GM19328 (cell line): Measurements from ENCODE around the gene CDC37.
A peak's percentile ranks its signal among the peaks of the same experiment; 100 is the strongest.
"Not testable (repeated sequence)": the region's sequence is repeated elsewhere in the genome, so short reads cannot be mapped to it uniquely, and the experiment has no call there.

ENCODE experiments used
- ATAC-seq: cut with Tn5 transposase; IDR thresholded peaks from one replicate; pipeline ENCODE4 v1.9.1; 2021; ENCODE audit warnings: mild to moderate bottlenecking, moderate library complexity; ENCODE audit not compliant: unreplicated experiment

CDC37 gene

GRCh38 chr19:10398819-10399218 is 4.5 kb downstream of the CDC37 start:
- ATAC-seq: no peak

DNA sequence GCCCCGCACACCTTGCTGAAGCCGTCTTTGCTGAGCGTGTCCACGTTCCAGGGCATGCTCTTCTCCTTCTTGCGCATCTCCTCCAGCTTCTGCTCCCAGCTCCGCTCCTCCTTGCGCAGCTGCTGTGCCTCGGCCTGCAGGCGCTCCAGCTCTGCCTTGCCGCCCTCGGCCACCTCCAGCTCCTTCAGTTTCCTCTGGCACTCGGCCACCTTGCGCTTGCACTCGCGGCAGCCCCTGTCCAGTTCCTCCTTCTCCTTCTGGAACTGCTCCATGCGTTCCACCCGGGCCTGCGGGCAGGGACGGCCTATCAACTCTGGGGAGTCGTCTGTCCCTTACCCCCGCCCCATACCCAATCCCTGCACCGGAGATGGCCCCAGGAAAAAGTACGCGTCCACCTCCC is 7.4 kb downstream of the CDC37 start:
- no peak for ATAC-seq

DNA sequence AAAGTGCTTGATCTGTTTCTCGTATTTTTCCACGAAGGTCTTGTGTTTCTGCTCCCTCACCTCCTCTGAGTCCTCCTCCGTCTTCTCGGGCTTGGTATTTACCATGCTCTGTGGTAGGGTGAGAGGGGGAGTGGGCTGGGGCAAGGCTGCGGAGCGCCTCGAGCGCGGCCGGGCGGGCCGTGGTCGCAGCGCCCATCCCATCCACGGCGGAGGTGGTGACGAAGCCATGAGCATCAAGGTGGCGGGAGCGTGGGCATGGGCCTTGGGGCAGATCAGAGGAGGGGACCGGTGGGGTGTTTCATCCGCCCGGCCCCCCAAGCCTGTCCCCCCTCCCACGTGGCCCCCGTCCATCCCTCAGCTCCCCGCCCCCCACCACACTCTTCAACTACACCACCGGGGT is 7.9 kb downstream of the CDC37 start:
- ATAC-seq: no peak

DNA sequence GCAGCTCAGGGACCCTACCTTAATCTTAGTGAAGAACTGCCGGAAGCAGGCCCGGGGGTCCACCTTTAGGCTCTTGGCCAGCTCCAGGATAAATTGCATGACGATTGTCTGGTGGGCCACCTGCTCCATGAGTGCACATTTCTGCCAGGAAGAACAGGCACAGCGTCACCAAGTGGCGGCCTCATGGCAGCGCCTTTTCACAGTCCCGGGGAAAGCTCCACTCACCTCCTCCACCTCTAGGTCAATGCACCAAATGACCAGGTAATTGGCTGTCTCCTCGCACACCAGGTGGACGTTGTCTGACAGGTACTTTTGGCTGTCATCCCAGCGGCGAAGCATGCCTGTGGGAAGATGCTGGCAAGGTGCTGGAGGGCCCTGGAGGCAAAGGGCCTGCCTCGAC is 8.3 kb downstream of the CDC37 start:
- ATAC-seq: no peak

GRCh38 chr19:10393137-10393536 is 10.2 kb downstream of the CDC37 start:
- no peak for ATAC-seq

DNA sequence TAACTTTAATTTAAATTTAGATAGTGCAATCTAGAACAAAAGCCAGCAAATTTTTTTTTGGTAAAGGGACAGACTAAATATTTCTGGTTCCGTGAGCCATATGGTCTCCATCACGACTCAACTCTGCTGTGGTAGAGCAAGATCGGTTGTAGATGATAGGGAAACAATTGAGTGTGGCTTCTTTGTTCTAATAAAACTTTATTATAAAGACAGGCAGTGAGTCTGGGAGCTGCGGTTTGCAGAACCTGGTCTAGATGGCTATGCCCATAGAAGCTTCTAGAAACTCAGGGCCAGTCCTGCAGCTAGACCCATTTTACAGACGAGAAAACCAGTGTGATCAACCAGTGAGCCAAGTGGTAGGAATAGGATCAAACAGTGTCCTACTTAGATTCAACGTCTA is 11.2 kb downstream of the CDC37 start:
- no peak for ATAC-seq

DNA sequence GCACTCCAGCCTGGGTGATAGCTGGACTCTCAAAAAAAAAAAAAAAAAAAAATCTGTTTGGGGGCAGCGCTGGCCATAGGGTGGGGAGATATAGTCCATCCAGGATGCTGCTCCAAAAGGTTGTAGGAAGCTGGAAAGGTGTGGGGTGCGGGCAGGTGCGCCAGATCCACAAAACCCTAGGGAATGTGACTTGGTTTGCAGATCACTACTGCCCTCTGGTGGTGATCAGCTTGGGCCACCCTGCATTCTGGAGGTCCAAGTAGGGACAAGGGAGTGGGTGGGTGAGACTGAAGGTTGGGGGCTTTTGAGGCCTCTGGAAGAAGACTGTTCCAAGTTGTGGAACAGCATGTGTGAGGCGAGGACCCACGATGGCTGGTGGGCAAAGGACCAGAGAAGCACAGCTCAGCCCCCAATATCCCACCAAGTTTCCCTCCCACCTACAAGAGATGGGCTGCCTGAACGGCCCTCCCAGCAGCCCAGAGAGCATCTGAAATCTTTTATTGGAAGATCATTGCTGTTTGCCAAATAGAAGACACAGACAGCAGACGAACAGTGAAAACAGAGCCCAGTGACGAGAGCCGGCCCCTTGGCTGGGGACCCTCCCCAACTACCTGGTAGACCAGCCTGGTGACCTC is 12.6 kb downstream of the CDC37 start:
- ATAC-seq: no peak

DNA sequence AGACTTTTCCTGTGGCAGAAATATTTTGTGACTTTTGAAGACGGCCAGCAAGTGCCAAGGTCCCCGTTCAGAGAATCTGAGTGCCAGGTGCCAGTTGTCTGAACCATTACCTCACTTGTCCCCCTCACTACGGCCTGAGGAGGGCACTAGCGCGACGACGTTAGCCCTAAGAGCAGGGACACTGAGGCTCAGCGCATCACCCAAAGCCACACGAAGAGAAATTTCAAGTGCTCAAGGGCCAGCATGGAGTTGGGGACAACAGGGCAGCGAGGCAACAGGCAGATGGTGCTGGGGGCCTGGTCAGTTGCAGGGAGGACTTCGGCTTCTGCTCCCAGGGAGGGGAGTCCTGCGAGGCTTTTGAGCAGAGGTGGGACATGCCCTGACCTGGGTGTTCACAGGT is 13.5 kb downstream of the CDC37 start:
- ATAC-seq: no peak

- ATAC-seq: no peak
Observed at GRCh38 chr19:10388957-10389356, 14.4 kb downstream of the CDC37 start.

DNA sequence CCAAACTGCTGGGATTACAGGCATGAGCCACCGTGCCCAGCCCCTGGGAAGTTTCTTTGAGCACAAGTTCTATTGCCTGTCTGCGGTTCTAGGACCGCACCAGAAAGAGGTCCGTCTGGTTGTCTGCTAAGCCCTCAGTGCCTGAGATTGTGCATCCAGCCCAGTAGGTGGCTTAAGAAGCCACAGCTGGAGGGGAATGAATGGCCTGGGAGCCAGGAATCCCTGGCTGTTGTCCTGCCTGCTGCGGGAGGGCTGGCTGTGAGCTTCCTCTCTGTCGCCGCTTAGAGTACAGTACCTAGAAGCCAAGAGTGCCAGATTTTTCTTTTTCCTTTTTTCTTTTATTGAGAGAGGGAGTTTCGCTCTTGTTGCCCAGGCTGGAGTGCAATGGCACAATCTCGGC is 18.8 kb downstream of the CDC37 start:
- no peak for ATAC-seq

GRCh38 chr19:10383223-10383499 is 20.2 kb downstream of the CDC37 start:
- not testable (repeated sequence) for ATAC-seq

DNA sequence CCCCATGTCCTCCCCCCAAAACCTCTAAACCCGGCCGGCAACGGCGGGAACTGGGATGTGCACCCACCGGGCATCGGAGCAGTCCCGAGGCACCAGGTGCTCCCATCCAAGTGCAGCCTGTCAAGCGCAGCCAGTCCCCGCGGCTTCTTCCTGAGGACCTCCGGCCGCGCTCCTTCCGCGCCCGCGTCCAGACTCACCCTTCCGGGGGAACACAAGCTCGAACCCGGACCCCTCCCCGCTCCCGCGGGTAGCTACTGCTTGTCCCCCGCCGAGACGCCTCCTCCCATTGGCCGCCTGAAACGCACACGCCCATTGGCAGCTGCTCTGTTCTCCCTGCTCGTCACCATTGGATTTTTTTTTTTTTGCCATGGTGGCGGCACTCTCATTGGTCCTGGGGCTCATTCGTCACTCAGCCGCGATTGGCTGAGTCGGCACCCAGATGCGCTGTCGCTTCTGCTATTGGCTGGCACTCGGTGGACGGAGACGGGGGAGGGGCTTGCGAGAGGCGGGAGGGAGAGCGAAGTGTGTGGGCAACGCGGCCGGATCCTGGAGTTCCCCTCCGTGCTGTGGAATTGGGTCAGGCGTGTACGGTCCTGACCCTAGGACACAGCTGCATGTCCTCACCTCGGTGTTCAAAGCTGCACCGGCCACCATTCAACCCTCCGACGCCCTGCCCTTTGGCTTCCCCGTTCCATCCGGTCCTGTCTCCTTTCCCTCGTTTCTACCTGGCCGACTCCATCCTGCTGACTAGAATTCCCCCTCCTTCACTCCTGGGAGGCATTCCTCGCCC is 22.8 kb downstream of the CDC37 start, which contains the start of gene TYK2:
TYK2 (minus strand) TSS at position 260 of the 790 bp plus-strand sequence. CDS start 2,166 bp downstream, outside the sequence.
- ATAC-seq: peak; percentile 93

GRCh38 chr19:10379880-10380312 is 23.4 kb downstream of the CDC37 start:
- ATAC-seq: no peak

DNA sequence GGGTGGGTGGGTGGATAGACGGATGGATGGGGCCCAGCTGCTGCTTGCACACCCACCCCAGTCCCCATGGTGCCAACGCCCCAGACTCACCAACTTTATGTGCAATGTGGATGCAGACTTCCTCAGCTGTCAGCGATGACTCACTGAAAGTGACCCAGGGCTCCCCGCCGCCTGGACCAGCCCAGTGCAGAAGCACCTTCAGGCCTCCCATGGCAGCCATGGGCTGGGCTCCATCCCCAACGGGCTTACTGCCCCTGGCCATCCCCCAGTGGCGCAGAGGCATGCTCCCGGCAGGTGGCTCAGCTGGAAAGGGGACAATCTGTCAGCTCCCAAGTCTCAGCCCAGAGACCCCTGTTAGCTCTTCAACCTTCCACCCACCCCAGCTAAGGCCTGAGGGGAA is 25.2 kb downstream of the CDC37 start:
- no peak for ATAC-seq

DNA sequence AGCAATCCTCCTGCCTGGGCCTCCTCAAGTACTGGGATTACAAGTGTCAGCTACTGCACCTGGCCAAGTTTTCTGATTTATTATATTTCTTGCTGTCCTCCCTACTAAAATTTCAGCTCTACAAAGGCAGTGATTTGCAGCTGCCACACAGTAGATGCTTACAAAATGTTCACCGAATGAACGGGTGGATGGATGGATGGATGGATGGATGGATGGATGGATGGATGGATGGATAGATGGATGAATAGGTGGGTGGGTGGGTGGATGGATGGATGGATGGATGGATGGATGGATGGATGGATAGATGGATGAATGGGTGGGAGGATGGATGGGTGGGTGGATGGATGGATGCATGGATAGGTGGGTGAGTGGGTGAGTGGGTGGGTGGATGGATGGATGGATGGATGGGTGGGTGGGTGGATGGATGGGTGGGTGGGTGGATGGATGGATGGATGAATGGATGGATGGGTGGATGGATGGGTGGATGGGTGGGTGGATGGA is 26.2 kb downstream of the CDC37 start:
- ATAC-seq: not testable (repeated sequence)

GRCh38 chr19:10374931-10375330 is 28.4 kb downstream of the CDC37 start:
- ATAC-seq: no peak

- ATAC-seq: no peak
Observed at GRCh38 chr19:10372690-10373089, 30.7 kb downstream of the CDC37 start.

DNA sequence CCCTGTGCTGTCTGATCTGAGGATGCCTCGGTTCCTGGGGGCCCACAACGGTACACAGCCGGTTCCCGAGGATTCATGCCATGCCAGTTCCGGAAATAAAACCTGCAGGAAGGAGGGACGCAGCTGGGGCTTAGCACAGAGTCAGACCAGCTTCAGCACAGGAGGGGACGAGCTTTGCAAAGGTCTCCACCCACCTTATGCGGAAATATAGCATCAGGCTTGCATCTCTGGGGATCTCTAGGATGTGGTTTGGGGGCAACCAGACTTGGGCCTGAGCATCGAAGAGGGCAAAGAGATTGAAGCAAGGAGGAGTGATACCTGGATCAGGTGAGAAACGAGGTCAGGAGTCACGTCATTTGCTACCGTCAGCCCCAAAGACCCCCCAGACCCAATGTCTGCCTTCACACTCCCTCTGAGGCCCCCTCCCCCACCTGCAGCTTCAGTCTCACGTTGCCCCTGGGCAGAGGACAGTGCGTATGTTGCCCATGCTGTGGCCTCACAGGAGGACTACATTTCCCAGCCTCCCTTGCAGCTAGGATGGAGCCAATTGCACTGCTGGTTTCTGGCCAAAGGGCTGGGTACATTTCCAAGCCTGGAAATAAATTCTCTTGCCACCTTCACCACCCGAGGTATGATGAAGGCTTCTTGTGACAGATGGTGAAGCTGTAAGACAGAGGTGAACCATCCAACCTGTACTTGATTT is 35.1 kb downstream of the CDC37 start:
- ATAC-seq: no peak

DNA sequence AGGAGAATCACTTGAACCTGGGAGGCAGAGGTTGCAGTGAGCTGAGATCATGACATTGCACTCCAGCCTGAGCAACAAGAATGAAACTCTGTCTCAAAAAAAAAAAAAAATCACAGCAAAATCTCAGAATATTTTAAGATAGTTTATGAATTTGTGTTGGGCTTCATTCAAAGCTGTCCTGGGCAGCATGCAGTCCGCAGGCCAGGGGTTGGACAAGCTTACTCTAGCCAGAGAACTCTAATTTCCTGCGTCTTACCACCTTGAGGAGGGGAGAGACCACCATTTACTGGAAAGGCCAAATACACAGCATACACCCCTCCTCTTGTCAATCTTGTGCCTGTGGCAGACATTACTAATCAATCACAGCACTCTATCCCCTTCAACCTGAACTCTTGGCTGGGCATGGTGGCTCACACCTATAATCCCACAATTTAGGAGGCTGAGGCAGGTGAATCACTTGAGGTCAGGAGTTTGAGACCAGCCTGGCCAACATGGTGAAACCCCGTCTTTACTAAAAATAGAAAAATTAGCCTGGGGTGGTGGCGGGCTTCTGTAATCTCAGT is 36.3 kb downstream of the CDC37 start:
- not testable (repeated sequence) for ATAC-seq

DNA sequence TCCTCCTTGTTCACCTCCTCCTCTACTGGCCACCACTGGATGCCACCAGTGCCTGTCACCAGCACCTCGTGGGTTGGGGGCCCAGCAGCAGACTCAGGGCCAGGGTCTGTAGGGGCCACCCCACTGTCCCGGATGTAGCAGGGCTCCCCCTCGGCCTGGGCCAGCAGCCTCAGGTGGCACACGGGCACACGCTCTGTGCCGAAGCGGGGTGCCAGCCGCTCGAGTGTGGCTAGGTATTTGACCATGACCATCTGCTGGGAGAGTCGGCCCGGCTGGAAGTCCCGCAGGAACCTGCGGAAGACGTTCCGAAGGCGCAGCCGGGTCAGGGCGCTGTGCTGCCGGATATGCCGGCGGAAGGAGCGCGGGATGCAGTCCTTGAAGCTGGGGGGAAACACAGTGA is 37.8 kb downstream of the CDC37 start:
- ATAC-seq: no peak

- no peak for ATAC-seq
Observed at GRCh38 chr19:10364644-10365043, 38.7 kb downstream of the CDC37 start.
